Esophagus squamous epithelium (tissue), 4 donors: Measurements from ENCODE around the gene HNRNPDL.

Experiments used
- POLR2A ChIP-seq, 4 donors: fragments of 450-650 bp; IDR thresholded peaks; one replicate each; pipeline ENCODE4 v1.6.1; 2017; ENCODE audit warnings: antibody characterized with exemption in 4 of 4, mild to moderate bottlenecking in 4 of 4, moderate library complexity in 3 of 4
- TF ChIP-seq, protein P1 (sequence below), 6 experiments: fragments of 450-650 bp in 4 of 6; fragments of 200-600 bp in 2 of 6; sonication (generic) in 2 of 6; IDR thresholded peaks; one replicate each; pipeline ENCODE4 v1.5.1; 2016 to 2019; ENCODE audit warnings: antibody characterized with exemption in 6 of 6, mild to moderate bottlenecking in 4 of 6, moderate library complexity in 4 of 6

DNA sequence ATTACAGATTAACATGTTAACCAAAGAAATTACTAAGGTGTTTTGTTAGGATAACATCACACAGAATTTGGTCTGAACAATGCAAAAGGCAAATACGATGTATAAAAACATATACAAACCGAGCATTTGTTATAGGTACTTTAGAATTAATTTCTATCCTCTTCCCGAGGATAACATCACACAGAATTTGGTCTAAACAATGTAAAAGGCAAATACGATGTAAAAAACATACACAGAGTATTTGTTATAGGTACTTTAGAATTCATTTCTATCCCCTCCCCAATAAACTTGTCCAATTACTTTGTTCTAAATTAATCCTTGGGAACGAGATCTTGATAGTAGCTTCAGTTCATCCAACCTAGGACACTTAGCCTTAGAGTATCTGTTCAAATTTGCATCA lies 7.6 kb downstream of the HNRNPDL start:
- TF ChIP-seq, protein P1, sequence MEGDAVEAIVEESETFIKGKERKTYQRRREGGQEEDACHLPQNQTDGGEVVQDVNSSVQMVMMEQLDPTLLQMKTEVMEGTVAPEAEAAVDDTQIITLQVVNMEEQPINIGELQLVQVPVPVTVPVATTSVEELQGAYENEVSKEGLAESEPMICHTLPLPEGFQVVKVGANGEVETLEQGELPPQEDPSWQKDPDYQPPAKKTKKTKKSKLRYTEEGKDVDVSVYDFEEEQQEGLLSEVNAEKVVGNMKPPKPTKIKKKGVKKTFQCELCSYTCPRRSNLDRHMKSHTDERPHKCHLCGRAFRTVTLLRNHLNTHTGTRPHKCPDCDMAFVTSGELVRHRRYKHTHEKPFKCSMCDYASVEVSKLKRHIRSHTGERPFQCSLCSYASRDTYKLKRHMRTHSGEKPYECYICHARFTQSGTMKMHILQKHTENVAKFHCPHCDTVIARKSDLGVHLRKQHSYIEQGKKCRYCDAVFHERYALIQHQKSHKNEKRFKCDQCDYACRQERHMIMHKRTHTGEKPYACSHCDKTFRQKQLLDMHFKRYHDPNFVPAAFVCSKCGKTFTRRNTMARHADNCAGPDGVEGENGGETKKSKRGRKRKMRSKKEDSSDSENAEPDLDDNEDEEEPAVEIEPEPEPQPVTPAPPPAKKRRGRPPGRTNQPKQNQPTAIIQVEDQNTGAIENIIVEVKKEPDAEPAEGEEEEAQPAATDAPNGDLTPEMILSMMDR (IDR thresholded peaks at IDR 0.05): no peak
- no peak for TF ChIP-seq POLR2A (IDR thresholded peaks at IDR 0.05)
